ENCODE measurements around the gene DOCK3. TPM values are rescaled to one million over a fixed set of nuclear protein-coding genes. Genes with fewer than 3 reads are reported as not detected.

DOCK3 gene
- total RNA-seq, 1 donor from 2014 or later: 10.0 TPM

- Mint-ChIP-seq H3K4me1 (ENCODE audit: low read depth) (no peaks in the 10 kb centered on the region), H3K27ac (no peak overlapping the region), H3K9me3 (ENCODE audit: low read depth) (no peaks in the 10 kb centered on the region), H3K27me3 (no peaks in the 10 kb centered on the region), H3K36me3 (ENCODE audit: insufficient read depth) (no peaks in the 10 kb centered on the region), H3K4me3 (ENCODE audit: low read depth) (no peak overlapping the region)
- no peak for TF ChIP-seq CTCF (IDR thresholded peaks at IDR 0.05; ENCODE audit: unreplicated experiment)
- no peak for DNase-seq (ENCODE audit: low spot score, unreplicated experiment)
Measured at GRCh38 chr3:51044982-51045381, 370.3 kb downstream of the DOCK3 start.

GRCh38 chr3:51052562-51052961, 377.8 kb downstream of the DOCK3 start:
- no peaks in the 10 kb centered on the region for H3K9me3 Mint-ChIP-seq (ENCODE audit: low read depth)
- H3K4me3 Mint-ChIP-seq (ENCODE audit: low read depth): no peak overlapping the region
- no peaks in the 10 kb centered on the region for H3K36me3 Mint-ChIP-seq (ENCODE audit: insufficient read depth)
- TF ChIP-seq CTCF (IDR thresholded peaks at IDR 0.05; ENCODE audit: unreplicated experiment): no peak
- DNase-seq (ENCODE audit: low spot score, unreplicated experiment): no peak
- H3K27ac Mint-ChIP-seq: no peak overlapping the region
- H3K4me1 Mint-ChIP-seq (ENCODE audit: low read depth): no peaks in the 10 kb centered on the region
- H3K27me3 Mint-ChIP-seq: no peaks in the 10 kb centered on the region

GRCh38 chr3:51057121-51057520, 382.4 kb downstream of the DOCK3 start:
- H3K27ac Mint-ChIP-seq: no peak overlapping the region
- H3K4me3 Mint-ChIP-seq (ENCODE audit: low read depth): no peak overlapping the region
- H3K4me1 Mint-ChIP-seq (ENCODE audit: low read depth): no peaks in the 10 kb centered on the region
- no peaks in the 10 kb centered on the region for H3K27me3 Mint-ChIP-seq
- H3K9me3 Mint-ChIP-seq (ENCODE audit: low read depth): no peaks in the 10 kb centered on the region
- no peak for DNase-seq (ENCODE audit: low spot score, unreplicated experiment)
- TF ChIP-seq CTCF (IDR thresholded peaks at IDR 0.05; ENCODE audit: unreplicated experiment): no peak
- no peaks in the 10 kb centered on the region for H3K36me3 Mint-ChIP-seq (ENCODE audit: insufficient read depth)

GRCh38 chr3:51063053-51063452, 388.3 kb downstream of the DOCK3 start:
- H3K27ac Mint-ChIP-seq: no peak overlapping the region
- no peaks in the 10 kb centered on the region for H3K4me1 Mint-ChIP-seq (ENCODE audit: low read depth)
- no peaks in the 10 kb centered on the region for H3K36me3 Mint-ChIP-seq (ENCODE audit: insufficient read depth)
- no peak overlapping the region for H3K4me3 Mint-ChIP-seq (ENCODE audit: low read depth)
- H3K27me3 Mint-ChIP-seq: no peaks in the 10 kb centered on the region
- H3K9me3 Mint-ChIP-seq (ENCODE audit: low read depth): no peaks in the 10 kb centered on the region
- DNase-seq (ENCODE audit: low spot score, unreplicated experiment): no peak
- TF ChIP-seq CTCF (IDR thresholded peaks at IDR 0.05; ENCODE audit: unreplicated experiment): no peak

- no peaks in the 10 kb centered on the region for H3K9me3 Mint-ChIP-seq (ENCODE audit: low read depth)
- no peak overlapping the region for H3K27ac Mint-ChIP-seq
- no peak overlapping the region for H3K4me3 Mint-ChIP-seq (ENCODE audit: low read depth)
- H3K27me3 Mint-ChIP-seq: no peaks in the 10 kb centered on the region
- TF ChIP-seq CTCF (IDR thresholded peaks at IDR 0.05; ENCODE audit: unreplicated experiment): no peak
- H3K4me1 Mint-ChIP-seq (ENCODE audit: low read depth): no peaks in the 10 kb centered on the region
- H3K36me3 Mint-ChIP-seq (ENCODE audit: insufficient read depth): no peaks in the 10 kb centered on the region
- DNase-seq (ENCODE audit: low spot score, unreplicated experiment): no peak
Measured at GRCh38 chr3:51075221-51075775, 400.6 kb downstream of the DOCK3 start.
